Right lobe of liver (tissue), 6 donors: ENCODE results near the gene TACR1. TPM values are rescaled to one million over a fixed set of nuclear protein-coding genes. Genes with fewer than 3 reads are reported as not detected.

ENCODE experiments used
- ATAC-seq, 4 donors: fragments of 200-7000 bp; cut with Tn5 transposase; one replicate each; pipeline ENCODE4 v1.9.1; 2020; ENCODE audit warnings: mild to moderate bottlenecking in 4 of 4, moderate library complexity in 4 of 4
- DNase-seq, 3 donors: peaks; one replicate each; pipeline ENCODE4 v3.0.0-alpha.2; 2020
- H3K27ac ChIP-seq, 3 donors: fragments of 200-600 bp; one replicate each; pipeline ENCODE4 v1.8.0; 2022
- H3K27me3 ChIP-seq, 2 donors: fragments of 200-600 bp; one replicate each; pipeline ENCODE4 v1.8.0; 2022
- H3K36me3 ChIP-seq, 4 donors: fragments of 200-600 bp; sonication (generic) in 1 of 4; one replicate each; pipeline versions ENCODE4 v1.5.1 to v1.8.0; 2017 to 2022; ENCODE audit warnings: control low read depth in 1 of 4
- H3K4me1 ChIP-seq, 4 donors: fragments of 200-600 bp; sonication (generic) in 1 of 4; one replicate each; pipeline versions ENCODE4 v1.5.1 to v1.8.0; 2017 to 2022; ENCODE audit warnings: control low read depth in 1 of 4
- H3K4me3 ChIP-seq, 3 donors: fragments of 200-600 bp; one replicate each; pipeline ENCODE4 v1.8.0; 2022
- H3K9me3 ChIP-seq, 4 donors: fragments of 200-600 bp; sonication (generic) in 1 of 4; one replicate each; pipeline versions ENCODE4 v1.5.1 to v1.8.0; 2017 to 2022; ENCODE audit warnings: control low read depth in 1 of 4
- CTCF ChIP-seq, 4 donors: fragments of 200-600 bp in 3 of 4; fragments of 450-650 bp in 1 of 4; IDR thresholded peaks; one replicate each; pipeline versions ENCODE4 v1.5.1 to v1.8.0; 2016 to 2022; ENCODE audit warnings: antibody characterized with exemption in 4 of 4, mild to moderate bottlenecking in 2 of 4
- POLR2A ChIP-seq: fragments of 450-650 bp; IDR thresholded peaks from one replicate; pipeline ENCODE4 v1.6.1; 2017; ENCODE audit warnings: antibody characterized with exemption, mild to moderate bottlenecking
- WGBS: methylation state at CpG from one replicate; pipeline ENCODE4 v1.1.6; 2018; ENCODE audit warnings: low coverage, low lambda C conversion rate; ENCODE audit not compliant: insufficient coverage; ENCODE audit errors: missing lambda C conversion rate; 5-methylcytosine and 5-hydroxymethylcytosine counted together
- intact Hi-C, 2 donors: fragments of 100-400 bp; cut with DNase I; formaldehyde crosslinking; loops; one replicate each; pipeline versions ENCODE4 v1.11.2 to v1.14.1; 2022
- total RNA-seq, 6 experiments: library from RNA; depleted of rRNA in 2 of 6; stranded (reverse); fragments of >200 nt in 2 of 6; fragmentation: NEBNext Ultra II Directional in 3 of 6; extraction: Animal tissue kit (Norgen Biotek cat#: 25700) in 3 of 6; gene quantifications; one replicate each; pipeline versions ENCODE4 v1.1.0 to v1.2.4, GENCODE V29; 2016 to 2023
- donor health status: DM: no; HTN: yes; CAD: no.
- donor health status: DM: no; HTN: no; CAD: no.
- donor health status: DM: no; HTN: no; CAD: no.
- donor health status: DM: no; HTN: yes; CAD: no.
- donor health status: DM: no; HTN: yes; CAD: no.

Gene TACR1
- total RNA-seq, 6 experiments from 2014 or later, result not detected

DNA sequence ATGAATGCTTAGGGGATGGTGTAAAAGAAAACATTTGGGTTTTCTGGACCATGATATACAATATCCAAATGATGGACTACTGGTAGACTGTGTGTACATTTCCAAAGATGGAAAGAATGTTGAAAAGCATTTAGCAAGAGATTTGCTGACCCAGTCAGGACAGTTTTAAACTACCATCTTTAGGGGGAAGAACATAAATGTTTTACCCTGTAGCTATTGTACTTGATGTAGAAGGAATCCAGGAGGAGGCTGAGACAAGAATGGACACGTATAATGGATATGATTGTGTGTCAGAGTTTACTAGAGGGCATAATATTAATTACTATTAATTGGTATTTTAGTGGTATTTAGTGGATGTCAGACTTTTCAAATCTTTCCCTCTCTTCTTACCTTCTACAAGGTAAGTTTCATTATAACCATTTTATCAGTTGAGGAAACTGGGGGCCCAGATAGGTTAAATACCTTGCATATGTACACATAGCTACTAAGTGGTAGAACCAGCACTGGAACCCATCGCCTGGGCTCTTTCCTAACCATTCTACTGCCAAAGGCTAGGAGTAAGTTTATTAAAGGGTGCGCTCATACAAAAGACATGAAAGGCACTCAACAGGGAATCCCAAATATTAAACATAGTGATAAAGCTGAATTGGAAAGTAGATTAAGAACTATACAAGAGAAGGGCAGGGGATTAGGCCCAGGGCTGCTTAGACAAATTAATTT is 8.9 kb downstream of the TACR1 start:
- intact Hi-C loops, result no loop called here
- WGBS, result 74% methylated on average over 3 of the region's 3 CpGs
- no peak for TF ChIP-seq CTCF (IDR thresholded peaks at IDR 0.05)
- no peak for TF ChIP-seq POLR2A

DNA sequence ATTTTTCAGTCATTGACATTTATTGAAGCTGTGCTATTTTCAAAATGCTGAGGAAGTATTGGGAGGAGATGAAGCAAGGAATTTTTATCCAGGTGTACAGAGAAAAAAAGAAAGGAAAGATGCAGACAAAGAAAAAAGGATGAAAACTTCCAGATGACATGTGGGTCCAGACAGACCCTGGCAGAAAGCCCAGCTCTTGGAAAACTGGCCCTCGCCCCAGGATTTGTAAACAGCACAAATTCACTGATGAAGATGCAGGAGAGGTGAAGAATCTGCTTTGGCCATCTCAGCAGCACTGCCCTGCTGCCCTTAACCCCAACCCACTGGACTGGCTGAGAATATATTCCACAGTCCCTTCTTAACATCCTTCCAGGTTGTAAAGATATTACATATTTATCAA is 12.5 kb downstream of the TACR1 start:
- TF ChIP-seq CTCF (IDR thresholded peaks at IDR 0.05) (no peak), POLR2A (no peak)
- DNase-seq (no peak), ATAC-seq (no peak)
- no peaks in the 10 kb centered on the region for H3K36me3 ChIP-seq
- no peaks in the 10 kb centered on the region for H3K4me1 ChIP-seq
- no peak overlapping the region for H3K4me3 ChIP-seq
- no peaks in the 10 kb centered on the region for H3K9me3 ChIP-seq
- intact Hi-C loops, result no loop called here
- H3K27me3 ChIP-seq, result no peaks in the 10 kb centered on the region
- no peak overlapping the region for H3K27ac ChIP-seq
- 30% methylated on average over 1 of the region's 1 CpG for WGBS

More for the DNA sequence above, 8.9 kb downstream of the TACR1 start:
- H3K36me3 ChIP-seq, result no peaks in the 10 kb centered on the region
- ATAC-seq (no peak), DNase-seq (no peak)
- no peaks in the 10 kb centered on the region for H3K27me3 ChIP-seq
- H3K4me1 ChIP-seq, result no peaks in the 10 kb centered on the region
- no peak overlapping the region for H3K27ac ChIP-seq
- no peaks in the 10 kb centered on the region for H3K9me3 ChIP-seq
- H3K4me3 ChIP-seq, result no peak overlapping the region

DNA sequence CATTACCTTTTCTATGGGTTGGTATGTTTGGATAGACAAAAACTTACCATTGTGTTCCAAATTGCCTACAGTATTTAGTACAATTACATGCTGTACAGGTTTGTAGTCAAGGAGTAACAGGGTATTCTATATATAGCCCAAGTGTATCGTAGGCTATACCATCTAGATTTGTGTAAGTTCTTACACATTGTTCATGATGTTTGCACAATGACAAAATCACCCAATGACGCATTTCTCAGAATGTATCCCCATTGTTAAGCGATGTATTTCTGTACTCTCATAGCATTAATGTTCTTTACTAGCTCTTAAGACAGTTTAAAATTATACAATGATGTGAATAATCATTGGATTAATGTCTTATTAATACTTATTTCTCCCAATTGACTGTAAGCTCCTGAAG is 16.7 kb downstream of the TACR1 start:
- no peak for ATAC-seq
- no peaks in the 10 kb centered on the region for H3K4me1 ChIP-seq
- H3K4me3 ChIP-seq, result no peak overlapping the region
- H3K27me3 ChIP-seq, result no peaks in the 10 kb centered on the region
- no peaks in the 10 kb centered on the region for H3K36me3 ChIP-seq
- H3K9me3 ChIP-seq, result no peaks in the 10 kb centered on the region
- no peak for DNase-seq
- TF ChIP-seq POLR2A (no peak), CTCF (IDR thresholded peaks at IDR 0.05) (no peak)
- H3K27ac ChIP-seq, result no peak overlapping the region
- intact Hi-C loops, result no loop called here
- 84% methylated on average over 3 of the region's 3 CpGs for WGBS

GRCh38 chr2:75180476-75180875 is 18.8 kb downstream of the TACR1 start:
- no peak for DNase-seq
- no peak for TF ChIP-seq POLR2A
- TF ChIP-seq CTCF (IDR thresholded peaks at IDR 0.05), result no peak
- intact Hi-C loops, result no loop called here
- Histone ChIP-seq H3K36me3 (no peaks in the 10 kb centered on the region), H3K4me3 (no peak overlapping the region), H3K27me3 (no peaks in the 10 kb centered on the region), H3K27ac (no peak overlapping the region), H3K9me3 (no peaks in the 10 kb centered on the region), H3K4me1 (no peaks in the 10 kb centered on the region)
- ATAC-seq, result no peak

- Histone ChIP-seq H3K4me1 (no peaks in the 10 kb centered on the region), H3K4me3 (no peak overlapping the region), H3K36me3 (no peaks in the 10 kb centered on the region), H3K9me3 (no peaks in the 10 kb centered on the region), H3K27me3 (no peaks in the 10 kb centered on the region), H3K27ac (no peak overlapping the region)
- no peak for DNase-seq
- WGBS, result 55% methylated on average over 2 of the region's 2 CpGs
- intact Hi-C loops, result no loop called here
- no peak for TF ChIP-seq CTCF (IDR thresholded peaks at IDR 0.05)
- no peak for TF ChIP-seq POLR2A
- ATAC-seq, result no peak
These were observed 21.9 kb downstream of the TACR1 start for GRCh38 chr2:75177427-75177826.
